Caki2 (cell line): ENCODE data around the gene IBA57. TPM values are rescaled to one million over a fixed set of nuclear protein-coding genes. Genes with fewer than 3 reads are reported as not detected.

Source experiments
- DNase-seq: peaks from one replicate; pipeline ENCODE4 v3.0.0-alpha.2; 2015; ENCODE audit warnings: low read depth
- in situ Hi-C: cut with HindIII; loops from 2 replicates; pipeline ENCODE4 v1.10.0; 2016; ENCODE audit warnings: low sequenced_read_pairs, low pct_unique_long_range_greater_than_20kb, mixed read lengths
- total RNA-seq: library from RNA; depleted of rRNA; stranded (reverse); fragments of >200 nt; shearing (Covaris generic); gene quantifications from 2 replicates; pipeline ENCODE4 v1.2.3, GENCODE V29; 2014; ENCODE audit warnings: low replicate concordance

The IBA57 gene
- total RNA-seq, 1 experiment from 2014 or later, result 11.9 TPM

GRCh38 chr1:228143480-228144192 lies 22.0 kb upstream of the IBA57 start:
- DNase-seq, result no peak
- in situ Hi-C loops, result no loop called here

DNA sequence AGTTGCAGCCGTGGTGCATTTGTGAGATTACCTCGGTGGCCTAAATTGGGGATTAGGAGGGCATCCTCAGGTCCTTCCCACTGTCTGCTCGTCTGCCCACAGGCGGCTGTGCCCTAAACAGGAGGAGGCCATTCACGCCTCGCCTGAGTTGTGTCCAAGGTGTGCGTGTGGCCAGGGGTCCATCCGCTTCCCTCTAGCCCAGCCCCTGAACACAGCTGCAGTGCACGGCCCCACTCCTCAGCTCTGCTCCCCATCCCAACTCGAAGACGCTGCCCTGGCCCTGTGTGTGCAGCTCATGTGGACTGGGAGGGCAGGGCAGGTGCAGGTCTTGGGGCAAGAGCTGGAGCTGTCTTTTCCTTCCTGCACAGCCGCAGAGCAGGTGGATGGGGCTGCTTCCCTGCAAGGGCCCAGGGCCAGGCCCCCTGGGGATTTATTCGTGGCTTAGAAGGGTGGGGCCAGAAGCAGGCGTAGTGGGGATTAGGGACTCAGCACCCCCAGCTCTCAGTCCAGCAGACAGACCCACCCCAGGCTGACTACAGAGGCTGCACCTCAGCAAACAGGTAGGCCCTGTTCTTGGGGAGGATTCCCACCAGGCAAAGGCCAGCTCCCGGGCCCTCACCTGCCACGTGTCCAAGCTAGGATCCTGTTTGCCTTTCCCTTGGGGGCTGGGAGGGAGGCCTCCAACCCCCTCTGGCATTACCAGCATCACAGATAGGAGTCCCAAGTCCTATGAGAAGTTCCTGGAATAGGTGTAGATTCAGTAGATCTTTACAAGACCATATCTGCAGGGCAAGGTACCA lies 21.2 kb upstream of the IBA57 start:
- no peak for DNase-seq
- in situ Hi-C loops, result no loop called here

GRCh38 chr1:228144993-228145343 lies 20.6 kb upstream of the IBA57 start:
- in situ Hi-C loops, result no loop called here

DNA sequence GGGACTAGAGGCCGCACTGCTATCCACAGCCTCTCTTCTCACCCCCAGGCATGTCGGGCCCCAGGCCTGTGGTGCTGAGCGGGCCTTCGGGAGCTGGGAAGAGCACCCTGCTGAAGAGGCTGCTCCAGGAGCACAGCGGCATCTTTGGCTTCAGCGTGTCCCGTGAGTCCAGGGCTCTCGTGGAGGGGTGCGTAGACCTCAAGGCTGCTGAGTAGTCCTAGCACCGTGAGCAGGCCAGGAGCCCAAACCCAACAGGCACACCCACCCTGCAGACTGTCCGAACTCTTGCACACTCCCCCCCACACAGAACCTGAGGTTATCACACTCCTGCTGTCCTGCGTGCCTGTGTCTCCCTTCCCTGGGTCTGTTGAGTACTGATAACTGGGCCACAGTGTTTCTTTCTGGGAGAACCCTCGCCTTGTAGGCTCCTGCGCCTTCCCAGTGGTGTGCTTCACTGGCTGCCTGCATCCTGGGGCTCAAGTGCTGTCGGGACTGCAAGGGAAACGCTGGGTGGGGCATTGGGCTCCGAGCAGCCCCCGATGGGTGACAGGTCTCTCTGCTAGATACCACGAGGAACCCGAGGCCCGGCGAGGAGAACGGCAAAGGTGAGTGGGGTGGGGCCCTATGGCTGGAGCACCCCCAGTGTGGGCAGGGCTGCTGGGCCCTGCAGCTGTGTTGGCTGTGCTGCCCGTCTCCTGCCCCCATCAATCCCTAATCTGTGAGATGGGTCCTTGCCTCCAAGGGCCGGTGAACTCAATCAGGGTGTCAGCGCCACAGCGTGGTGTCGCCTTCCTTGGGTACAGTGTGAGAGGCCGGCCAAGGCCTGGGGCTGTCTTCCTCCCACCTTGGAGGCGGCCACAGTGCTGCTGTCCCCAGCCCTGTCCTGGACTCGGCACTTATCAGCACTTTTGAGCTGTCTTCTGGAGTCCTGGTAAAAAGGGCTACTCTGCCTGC lies 19.9 kb upstream of the IBA57 start:
- DNase-seq, result no peak
- in situ Hi-C loops, result no loop called here

More at GRCh38 chr1:228144993-228145343, 20.6 kb upstream of the IBA57 start:
- DNase-seq, result no peak

- in situ Hi-C loops, result no loop called here
- DNase-seq, result no peak
Measured at GRCh38 chr1:228146417-228147150, 19.0 kb upstream of the IBA57 start.

DNA sequence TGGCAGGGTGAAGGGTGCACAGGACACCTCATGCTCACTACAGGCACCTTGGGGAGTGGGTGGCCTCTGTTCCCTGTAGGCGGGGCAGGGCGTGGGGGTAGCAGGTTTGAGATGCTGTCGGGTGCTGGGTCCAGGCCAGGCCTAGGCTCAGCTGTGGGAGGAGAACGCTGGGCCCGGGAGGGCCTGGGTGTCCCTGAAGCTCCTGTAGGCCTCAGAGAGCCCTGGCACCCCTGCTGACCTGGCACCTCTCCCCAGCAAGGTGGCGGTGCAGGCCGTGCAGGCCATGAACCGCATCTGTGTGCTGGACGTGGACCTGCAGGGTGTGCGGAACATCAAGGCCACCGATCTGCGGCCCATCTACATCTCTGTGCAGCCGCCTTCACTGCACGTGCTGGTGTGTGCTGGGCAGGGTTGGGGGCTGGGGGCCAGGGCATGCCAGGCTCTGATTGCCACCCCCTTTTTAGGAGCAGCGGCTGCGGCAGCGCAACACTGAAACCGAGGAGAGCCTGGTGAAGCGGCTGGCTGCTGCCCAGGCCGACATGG lies 18.4 kb upstream of the IBA57 start:
- in situ Hi-C loops, result no loop called here
- DNase-seq, result no peak

GRCh38 chr1:228147768-228148167 lies 17.8 kb upstream of the IBA57 start:
- no peak for DNase-seq
- in situ Hi-C loops, result no loop called here

- DNase-seq, result no peak
- in situ Hi-C loops, result no loop called here
Measured at GRCh38 chr1:228148196-228148861, 17.3 kb upstream of the IBA57 start.

- in situ Hi-C loops, result no loop called here
- no peak for DNase-seq
Measured at GRCh38 chr1:228148935-228149405, 16.6 kb upstream of the IBA57 start.

DNA sequence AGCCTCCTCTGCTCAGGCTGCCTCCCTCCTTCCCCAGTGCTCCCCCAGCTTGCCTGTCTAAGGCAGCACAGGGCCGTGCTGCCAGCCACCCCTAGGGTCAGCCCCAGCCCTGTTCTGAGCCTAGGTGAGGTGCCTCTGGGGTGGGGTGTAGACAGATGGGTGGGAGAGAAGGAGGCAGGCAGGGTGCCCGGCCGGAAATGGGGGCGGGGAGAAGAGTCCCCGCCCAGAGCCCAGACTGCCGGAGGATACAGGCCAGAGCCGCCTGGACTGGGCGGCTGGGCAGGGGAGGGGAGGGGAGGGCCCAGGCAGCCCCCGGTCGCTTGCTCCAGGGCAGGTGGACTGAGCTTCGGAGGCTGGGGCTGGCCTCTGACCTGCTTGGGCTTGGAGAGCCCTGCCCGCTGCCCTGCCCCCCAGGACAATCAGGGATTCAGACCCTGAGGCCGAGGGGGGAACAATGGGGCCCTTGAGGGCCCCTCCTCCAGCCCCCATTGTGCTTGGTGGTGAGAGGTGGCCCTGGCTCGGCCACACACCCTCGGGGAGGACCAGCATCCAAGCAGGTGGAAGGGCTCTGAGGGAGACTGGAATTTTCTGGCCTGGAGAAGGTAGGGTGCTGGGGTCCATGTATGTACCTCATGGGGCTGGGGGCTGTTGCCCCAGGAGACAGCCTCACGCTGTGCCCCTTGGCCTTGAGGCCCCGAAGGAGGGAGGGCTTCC lies 16.0 kb upstream of the IBA57 start, which contains the start of gene GJC2:
Gene GJC2, plus strand, starts transcription at position 525 of the 714 bp plus-strand sequence. CDS start 7,829 bp downstream, outside the sequence.
- in situ Hi-C loops, result no loop called here
- no peak for DNase-seq

- in situ Hi-C loops, result no loop called here
- no peak for DNase-seq
Measured at GRCh38 chr1:228150120-228150460, 15.5 kb upstream of the IBA57 start.

- in situ Hi-C loops, result no loop called here
- no peak for DNase-seq
Measured at GRCh38 chr1:228150461-228151179, 15.0 kb upstream of the IBA57 start.

DNA sequence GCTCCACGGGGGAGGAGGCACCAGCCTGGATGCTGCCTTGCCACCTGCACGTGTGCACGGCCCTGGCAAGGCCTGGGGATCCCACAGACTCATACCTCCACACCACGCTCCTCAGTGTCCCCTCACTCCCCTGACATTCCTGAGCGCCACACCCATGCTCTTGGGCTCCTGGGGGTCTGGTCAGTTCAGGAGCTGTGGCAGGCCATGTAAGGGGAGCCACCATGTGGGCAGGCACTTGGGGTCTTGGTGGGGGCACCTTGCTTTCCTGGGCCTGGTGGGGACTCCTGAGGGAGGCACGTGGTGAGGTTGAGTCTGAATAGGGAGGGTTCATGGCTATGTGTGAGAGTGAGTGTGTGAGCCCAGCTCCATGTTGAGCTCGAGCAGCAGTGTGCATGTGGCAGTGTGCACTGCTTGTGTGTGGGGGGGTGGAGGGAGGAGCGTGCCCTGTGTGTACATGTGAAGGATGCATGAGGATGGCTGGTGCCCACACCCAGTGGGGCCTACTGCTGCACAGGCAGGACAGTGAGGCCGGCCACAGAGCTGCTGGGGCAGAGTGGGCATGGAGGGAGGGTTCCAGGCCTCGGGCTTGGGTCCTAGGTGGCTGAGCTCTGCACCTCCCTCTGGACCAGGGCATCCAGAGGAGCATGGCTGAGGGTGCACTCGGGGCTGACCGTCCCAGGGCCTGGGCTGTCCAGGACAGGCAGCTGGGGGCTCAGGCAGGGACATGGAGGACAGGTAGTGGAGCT lies 14.3 kb upstream of the IBA57 start:
- in situ Hi-C loops, result no loop called here
- DNase-seq, result no peak

- in situ Hi-C loops, result no loop called here
- no peak for DNase-seq
Measured at GRCh38 chr1:228152097-228152917, 13.3 kb upstream of the IBA57 start.

DNA sequence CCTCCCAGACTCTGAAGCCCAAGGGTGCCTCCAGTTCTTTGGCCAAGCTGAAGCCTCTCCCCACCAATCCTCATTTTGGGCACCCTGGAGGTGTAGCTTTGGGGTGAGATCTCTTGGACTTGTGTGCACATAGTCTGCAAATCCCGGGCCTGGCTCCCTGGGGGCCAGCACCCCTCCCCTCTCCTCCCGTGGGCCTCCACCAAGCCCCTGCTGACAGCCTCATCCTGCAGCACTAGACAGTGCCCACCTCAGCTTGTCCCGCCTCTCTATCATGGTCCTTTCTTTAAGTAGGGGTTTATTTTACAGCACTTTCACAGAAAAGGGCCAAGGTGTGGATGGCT lies 12.7 kb upstream of the IBA57 start:
- in situ Hi-C loops, result no loop called here

More for the DNA sequence above, 12.7 kb upstream of the IBA57 start:
- DNase-seq, result no peak
